GM19043 (cell line): Measurements from ENCODE around the gene YES1.
"Not testable (repeated sequence)": the region's sequence is repeated elsewhere in the genome, so short reads cannot be mapped to it uniquely, and the experiment has no call there.

Experiments used
- ATAC-seq: cut with Tn5 transposase; IDR thresholded peaks from one replicate; pipeline ENCODE4 v1.9.1; 2021; ENCODE audit warnings: low read depth; ENCODE audit not compliant: unreplicated experiment

YES1 gene

GRCh38 chr18:693466-694187 lies 118.4 kb downstream of the YES1 start:
- no peak for ATAC-seq

DNA sequence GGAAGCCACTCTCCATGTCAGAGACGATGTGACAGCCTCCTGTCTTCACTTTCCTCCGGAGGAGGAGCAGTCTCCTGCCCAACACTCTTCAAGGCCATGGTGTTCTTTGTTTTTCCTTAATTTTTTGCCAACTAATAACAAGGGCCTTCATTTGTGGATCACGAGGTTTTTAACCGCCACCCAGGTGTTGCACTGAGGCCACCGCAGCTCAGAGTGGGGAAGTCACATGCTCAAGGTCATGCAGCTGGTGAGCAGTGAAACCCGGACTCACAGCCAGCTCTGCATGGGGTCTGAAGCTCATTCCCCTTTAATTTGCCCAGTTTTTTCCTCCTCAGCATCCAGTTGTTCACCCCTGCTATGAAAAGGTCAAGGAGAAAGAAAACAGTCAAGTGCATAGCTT lies 119.2 kb downstream of the YES1 start:
- ATAC-seq = no peak

DNA sequence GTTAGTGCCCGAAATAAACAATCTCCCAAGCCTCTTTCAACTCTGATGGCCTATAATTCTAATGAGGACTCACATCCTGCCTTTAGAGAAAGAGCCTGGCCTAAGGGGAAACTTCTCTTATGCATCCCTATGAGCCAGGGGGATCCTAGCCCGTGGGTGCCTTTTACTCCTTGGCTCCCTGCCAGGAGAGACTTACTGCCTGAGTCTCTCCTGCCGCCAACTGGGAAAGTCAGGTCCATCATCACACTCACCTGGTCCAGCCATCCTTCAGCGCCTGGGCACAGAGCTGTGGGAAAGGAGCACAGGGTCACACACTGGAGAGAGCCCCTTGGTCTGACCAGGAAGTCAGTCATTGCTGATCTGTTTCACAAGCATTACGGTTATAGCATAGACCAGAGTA lies 123.7 kb downstream of the YES1 start:
- no peak for ATAC-seq

- no peak for ATAC-seq
These were observed 125.5 kb downstream of the YES1 start for GRCh38 chr18:686339-687111.

GRCh38 chr18:685438-685837 lies 126.6 kb downstream of the YES1 start:
- ATAC-seq = no peak

- no peak for ATAC-seq
These were observed 128.5 kb downstream of the YES1 start for GRCh38 chr18:683531-683930.

DNA sequence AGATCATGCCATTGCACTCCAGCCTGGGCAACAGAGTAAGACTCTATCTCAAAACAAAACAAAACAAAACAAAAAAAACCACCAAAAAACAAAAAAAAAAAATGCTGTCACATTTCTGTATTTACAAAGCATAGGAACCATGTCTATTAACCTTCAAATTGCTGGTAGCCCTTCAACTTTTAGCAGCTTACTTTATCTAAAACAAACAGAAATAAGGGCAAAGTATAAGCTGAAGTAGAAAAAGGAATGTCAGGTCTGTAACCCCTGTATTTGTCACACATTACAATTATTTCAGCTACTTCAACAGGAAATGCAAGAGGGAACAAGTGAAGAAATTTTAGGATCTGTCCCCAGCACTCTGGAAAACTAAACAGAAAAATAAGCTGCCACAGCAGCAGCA lies 129.2 kb downstream of the YES1 start:
- ATAC-seq = no peak

GRCh38 chr18:682416-682815 lies 129.6 kb downstream of the YES1 start:
- not testable (repeated sequence) for ATAC-seq

GRCh38 chr18:681985-682384 lies 130.1 kb downstream of the YES1 start:
- no peak for ATAC-seq

- no peak for ATAC-seq
These were observed 131.7 kb downstream of the YES1 start for GRCh38 chr18:680392-680791.

GRCh38 chr18:679516-679915 lies 132.5 kb downstream of the YES1 start:
- no peak for ATAC-seq

GRCh38 chr18:678482-679182 lies 133.4 kb downstream of the YES1 start:
- no peak for ATAC-seq

DNA sequence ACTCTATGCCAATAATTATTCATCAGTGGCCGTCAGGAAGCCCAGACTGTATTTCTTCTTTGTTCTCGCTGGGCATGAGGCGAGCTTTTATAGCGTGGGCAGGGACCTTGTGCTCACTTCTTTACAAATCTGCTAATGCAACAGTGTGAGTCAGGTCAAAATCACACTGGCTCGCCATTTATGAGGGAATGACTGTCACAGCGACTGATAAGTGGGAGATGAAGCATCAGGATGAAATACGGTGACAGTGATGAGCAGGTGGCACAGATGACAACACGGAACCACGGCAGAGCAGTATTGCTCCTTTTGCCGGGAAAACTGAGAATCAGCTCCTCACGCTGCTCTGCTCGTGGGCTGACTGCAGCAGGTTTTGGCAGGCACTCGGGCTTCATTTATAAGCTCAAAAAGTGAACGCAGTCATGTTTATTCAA lies 134.1 kb downstream of the YES1 start:
- no peak for ATAC-seq

GRCh38 chr18:677145-677544 lies 134.9 kb downstream of the YES1 start:
- ATAC-seq = no peak

DNA sequence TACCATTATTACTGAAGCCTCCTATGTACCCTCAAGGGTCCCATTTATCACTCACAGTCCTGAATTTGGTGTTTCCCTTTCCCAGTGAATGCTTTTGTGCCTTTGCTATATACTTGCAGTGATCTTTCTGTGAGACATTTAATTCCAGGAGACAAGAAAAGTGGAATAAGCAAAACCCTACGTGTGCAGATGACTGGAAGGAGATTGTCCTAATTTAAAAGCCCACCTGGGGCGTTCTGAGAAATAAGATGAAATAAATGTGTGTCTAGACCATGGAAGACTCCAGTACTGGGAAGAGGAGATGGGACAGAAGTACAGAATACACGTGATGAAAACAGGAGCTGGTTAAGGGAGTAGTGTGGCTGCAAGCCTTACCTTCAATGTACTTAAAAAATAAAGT lies 135.3 kb downstream of the YES1 start:
- ATAC-seq = no peak

DNA sequence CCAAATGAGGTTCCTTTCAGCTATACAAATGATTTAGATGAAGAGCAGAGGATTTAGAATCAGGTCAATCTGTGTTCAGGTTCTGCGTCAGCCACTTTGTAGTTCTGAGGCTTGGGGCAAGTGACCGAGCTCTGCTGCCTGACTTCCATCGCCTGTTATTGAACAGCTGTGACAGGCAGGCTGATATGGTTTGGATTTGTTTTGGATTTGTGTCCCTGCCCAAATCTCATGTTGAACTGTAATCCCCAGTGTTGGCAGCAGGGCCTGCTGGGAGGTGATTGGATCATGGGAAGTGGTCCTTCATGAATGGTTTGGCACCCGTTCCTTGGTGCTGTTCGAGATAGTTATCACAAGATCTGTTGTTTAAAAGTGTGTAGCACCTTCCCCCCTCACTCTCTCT lies 136.0 kb downstream of the YES1 start:
- ATAC-seq = no peak

GRCh38 chr18:675307-675706 lies 136.7 kb downstream of the YES1 start:
- no peak for ATAC-seq

GRCh38 chr18:673769-674168 lies 138.3 kb downstream of the YES1 start:
- ATAC-seq = no peak

DNA sequence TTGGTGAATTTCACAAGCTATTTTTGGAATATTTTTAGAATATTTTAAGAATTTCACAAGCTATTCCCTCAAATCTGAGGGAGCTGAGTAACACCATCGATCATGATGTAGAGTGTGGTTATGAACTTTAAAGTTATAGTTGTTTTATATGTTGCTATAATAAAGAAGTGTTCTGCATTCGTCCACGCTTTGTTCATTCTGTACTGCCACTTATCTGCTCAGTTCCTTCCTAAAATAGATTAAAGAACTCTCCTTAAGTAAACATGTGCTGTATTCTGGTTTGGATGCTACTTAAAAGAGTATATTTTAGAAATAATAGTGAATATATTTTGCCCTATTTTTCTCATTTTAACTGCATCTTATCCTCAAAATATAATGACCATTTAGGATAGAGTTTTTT lies 138.7 kb downstream of the YES1 start:
- no peak for ATAC-seq
